Choroid plexus epithelial cell (primary cell): ENCODE results near the gene TIA1.
"Not testable (repeated sequence)": the region's sequence is repeated elsewhere in the genome, so short reads cannot be mapped to it uniquely, and the experiment has no call there.

Source experiments
- DNase-seq: peaks from one replicate; pipeline ENCODE4 v3.0.0-alpha.2; 2010; ENCODE audit warnings: low read depth
- H3K4me3 ChIP-seq: 2 replicates; pipeline ENCODE4 v1.5.1; 2011; ENCODE audit warnings: low read depth, mild to moderate bottlenecking, control low read depth, low read length, moderate library complexity
- CTCF ChIP-seq: conservative IDR thresholded peaks from 2 replicates; pipeline ENCODE4 v1.5.1; 2011; ENCODE audit warnings: low read depth, mild to moderate bottlenecking, control low read depth, inconsistent platforms, low read length, moderate library complexity

Gene TIA1

GRCh38 chr2:70248181-70248847 is at the start of gene TIA1:
Gene TIA1 (minus strand): TSS chr2:70248628. CDS start chr2:70248430, 198 bp downstream.
- H3K4me3 ChIP-seq = peak within 1 kb of the TSS; percentile 99
- TF ChIP-seq CTCF = no peak
- peak; percentile 99 for DNase-seq

- H3K4me3 ChIP-seq, DNase-seq: not testable (repeated sequence)
These were observed 49.4 kb upstream of the TIA1 start for GRCh38 chr2:70297828-70298227.

- H3K4me3 ChIP-seq = no peak overlapping the region
- TF ChIP-seq CTCF = no peak
- DNase-seq = no peak
These were observed 35.2 kb upstream of the TIA1 start for GRCh38 chr2:70283500-70284191.

- no peak for DNase-seq
- no peak overlapping the region for H3K4me3 ChIP-seq
- TF ChIP-seq CTCF = no peak
These were observed 34.0 kb upstream of the TIA1 start for GRCh38 chr2:70282439-70282838.

GRCh38 chr2:70280242-70280798 is 31.9 kb upstream of the TIA1 start:
- no peak for TF ChIP-seq CTCF

GRCh38 chr2:70270323-70270722 is 21.9 kb upstream of the TIA1 start:
- DNase-seq = no peak
- H3K4me3 ChIP-seq = no peak overlapping the region
- no peak for TF ChIP-seq CTCF

More at GRCh38 chr2:70280242-70280798, 31.9 kb upstream of the TIA1 start:
- H3K4me3 ChIP-seq = no peak overlapping the region
- no peak for DNase-seq

- not testable (repeated sequence) for DNase-seq, H3K4me3 ChIP-seq
These were observed 21.2 kb upstream of the TIA1 start for GRCh38 chr2:70269422-70270302.

GRCh38 chr2:70266925-70267324 is 18.5 kb upstream of the TIA1 start:
- not testable (repeated sequence) for H3K4me3 ChIP-seq, DNase-seq
